SKM-1 (cell line): ENCODE data around the gene GPR27.

Source experiments
- DNase-seq: peaks from one replicate; lab custom pipeline; 2025; ENCODE audit not compliant: unreplicated experiment; lab: John Stamatoyannopoulos, UW

Gene GPR27

DNA sequence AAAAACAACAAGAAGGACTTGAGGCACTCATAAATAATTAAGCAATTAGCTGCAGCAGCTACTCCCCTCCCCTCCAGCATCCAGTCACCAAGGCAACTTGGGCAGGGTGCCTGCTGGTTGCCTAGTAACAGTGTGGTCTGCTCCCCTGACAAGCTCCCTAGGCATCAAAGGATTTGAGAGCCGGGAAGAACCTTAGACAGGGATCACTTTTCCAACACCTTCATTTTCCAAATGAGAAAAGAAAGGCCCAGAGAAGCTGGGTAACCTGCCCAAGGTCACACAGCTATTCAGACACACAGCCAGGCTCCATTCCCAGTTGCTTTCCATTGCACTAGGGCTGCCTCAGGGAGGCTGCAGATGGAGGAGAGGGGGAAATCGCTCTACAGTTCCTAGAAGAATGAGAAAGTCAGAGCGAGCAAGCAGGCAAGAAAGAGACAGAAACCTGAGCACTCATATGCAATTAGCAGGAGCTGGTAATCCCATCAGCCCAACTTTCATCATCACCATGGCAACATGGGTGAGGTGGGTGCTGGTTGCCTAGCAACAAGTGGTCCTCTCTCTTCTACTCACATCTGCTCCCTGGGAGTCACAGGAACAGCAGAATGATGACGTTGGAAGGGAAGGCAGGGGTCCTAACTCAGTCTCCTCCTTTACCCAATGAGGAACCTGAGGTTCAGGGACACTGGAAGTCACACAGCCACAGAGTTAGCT is 24.9 kb upstream of the GPR27 start:
- DNase-seq, result no peak

DNA sequence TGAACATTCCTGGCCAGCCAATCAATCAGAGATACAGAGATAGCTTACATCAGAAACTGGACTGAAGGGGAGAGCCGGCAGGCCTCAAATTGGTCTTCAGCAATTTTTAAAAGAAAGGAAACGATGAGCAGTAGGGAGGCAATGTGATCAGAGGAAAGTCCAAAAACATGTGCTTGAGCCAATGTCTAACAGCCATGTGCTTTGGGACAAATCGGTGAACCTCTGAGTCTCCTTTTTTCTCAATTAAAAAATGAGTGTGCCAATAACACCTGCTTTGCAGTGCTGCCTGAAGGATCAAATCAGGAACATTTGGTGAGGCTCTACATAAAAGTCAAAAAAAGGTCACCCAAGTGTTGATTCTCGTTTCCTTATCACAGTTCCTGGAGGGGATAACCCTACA is 21.0 kb upstream of the GPR27 start:
- DNase-seq, result no peak

DNA sequence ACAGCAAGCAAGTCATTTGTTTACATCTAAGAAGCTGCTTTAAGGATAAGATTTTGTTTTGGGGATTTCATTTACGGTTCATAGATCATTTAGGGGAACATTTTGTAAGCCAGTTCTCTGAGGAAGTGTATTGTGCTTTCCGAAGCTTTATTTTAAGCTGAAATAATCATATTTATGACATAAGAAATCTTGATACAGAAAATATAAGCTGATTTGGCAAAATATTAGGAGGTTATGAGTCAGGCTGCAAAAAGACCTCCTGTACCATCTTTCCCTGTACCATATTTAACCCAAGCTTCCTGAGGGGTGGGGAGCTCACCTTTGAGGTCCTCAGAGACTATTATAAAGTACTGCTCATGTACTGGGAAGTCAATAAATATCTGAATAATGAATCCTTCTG is 20.3 kb upstream of the GPR27 start:
- no peak for DNase-seq

DNA sequence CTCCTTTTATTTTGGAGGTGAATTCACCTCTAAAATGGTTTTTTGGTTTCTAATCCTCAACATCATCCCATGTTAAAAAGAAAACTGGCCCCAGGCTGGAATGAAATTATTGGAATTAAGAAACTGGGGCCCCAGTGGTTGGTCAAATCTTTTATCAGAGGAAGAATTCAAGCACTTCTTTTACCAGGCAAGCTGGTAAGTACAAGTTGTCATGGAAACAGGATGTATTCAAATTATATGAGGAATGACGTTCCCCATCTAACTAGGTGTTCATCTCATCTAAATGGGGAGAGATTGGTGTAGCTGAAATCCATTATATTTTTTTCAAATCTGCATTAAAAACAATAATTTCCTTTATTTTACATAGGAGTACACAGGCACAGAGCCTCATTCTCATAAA is 18.8 kb upstream of the GPR27 start:
- no peak for DNase-seq

DNA sequence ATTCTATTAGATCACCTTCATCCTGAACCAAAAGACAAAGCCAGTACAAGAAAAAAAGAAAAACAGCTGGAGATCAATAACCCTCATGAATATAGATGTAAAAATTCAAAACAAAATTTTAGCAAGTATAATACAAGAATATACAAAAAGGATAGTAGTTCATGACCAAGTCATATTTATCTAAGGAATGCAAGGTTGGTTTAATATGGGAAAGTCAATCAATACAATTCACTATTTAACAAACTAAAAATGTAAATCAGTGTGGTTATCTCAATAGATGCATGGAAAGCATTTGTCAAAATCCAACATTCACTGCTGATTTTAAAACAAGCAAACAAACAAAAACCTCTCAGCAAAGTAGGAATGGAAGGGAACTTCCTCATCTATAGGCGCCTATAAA is 11.0 kb upstream of the GPR27 start:
- no peak for DNase-seq

DNA sequence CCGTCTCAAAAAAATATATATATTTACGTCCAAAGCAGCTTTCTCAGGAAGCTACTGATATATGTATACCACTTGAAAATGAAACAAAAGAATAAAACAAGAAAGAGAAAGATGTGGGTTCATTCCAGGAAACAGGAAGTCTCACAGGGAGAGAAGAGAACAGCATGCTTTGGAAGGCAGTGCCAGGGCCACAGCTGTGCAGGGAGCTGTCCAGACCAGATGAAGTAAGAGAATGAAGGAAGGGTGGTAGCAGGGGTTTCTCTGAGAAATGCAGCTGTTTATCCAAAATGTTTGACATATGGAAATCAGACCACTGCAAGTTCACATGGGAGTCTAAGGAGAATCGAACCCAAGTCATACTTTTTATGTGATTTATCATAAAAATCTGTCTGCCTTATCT is 8.9 kb upstream of the GPR27 start:
- DNase-seq, result no peak

DNA sequence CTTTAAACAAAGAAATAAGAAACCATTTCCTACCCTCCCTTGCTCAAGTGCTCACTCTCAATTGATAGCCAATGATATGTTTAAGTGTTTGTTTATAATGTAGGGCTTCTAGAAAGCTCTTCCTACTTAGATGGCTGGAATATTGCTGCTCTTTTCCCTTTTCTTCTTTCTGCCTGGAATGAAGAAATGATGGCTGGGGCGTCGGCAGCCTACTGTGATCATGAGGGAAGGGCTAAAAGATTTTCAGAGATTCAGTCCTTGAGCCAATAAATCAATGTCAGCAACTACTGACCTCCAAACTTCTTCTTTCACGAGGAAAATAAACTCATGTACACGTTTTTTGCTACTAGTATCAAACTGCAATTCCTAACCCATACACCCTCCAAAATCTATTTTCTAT is 2.1 kb upstream of the GPR27 start:
- DNase-seq, result no peak

DNA sequence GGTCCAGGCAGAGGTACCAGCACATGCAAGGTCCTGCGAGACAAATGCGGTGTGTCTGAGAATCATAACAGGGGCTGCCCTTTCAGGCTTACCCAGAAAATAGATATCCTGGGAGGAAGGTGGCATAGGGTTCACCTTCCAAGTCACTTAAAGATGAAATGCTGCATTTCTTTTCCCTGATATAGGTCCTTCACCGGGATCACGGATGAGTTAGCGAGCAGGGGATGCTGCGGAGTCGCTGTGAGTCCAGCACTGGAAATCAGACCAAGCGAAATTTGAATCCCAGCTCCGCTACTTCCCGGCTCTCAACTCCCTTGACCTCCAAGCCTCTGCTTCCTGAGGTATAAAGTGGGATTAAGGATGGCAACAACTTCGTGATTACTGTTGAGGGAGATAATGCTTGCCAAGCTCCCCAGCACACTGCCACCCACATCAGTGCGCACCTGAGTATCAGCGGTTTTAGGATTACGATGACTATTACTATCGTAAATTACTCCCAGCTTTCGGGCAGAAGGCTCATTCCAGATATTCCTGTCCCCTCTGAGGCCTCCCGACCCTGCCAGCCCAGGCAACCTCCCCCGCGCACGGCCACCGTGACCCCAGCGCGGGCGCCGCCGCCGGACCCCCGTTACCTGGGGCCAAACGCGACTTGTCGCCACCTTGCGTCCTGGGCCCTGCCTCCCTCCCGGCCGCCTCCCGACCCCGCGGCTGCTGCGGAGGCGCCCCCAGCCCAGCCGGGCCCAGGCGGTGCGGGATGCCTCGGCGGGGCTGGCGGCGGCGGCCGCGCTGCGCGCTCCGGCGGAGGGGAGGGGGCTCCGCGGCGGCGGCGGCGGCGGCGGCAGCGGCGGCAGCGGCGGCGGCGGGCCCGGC is 589 bp upstream of the GPR27 start:
- no peak for DNase-seq

DNA sequence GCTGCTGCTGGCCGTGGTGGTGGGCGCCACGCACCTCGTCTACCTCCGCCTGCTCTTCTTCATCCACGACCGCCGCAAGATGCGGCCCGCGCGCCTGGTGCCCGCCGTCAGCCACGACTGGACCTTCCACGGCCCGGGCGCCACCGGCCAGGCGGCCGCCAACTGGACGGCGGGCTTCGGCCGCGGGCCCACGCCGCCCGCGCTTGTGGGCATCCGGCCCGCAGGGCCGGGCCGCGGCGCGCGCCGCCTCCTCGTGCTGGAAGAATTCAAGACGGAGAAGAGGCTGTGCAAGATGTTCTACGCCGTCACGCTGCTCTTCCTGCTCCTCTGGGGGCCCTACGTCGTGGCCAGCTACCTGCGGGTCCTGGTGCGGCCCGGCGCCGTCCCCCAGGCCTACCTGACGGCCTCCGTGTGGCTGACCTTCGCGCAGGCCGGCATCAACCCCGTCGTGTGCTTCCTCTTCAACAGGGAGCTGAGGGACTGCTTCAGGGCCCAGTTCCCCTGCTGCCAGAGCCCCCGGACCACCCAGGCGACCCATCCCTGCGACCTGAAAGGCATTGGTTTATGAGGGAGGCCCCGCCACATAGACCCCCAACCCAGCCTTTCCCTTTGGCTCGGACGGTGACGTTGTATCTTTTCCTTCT is 1.1 kb downstream of the GPR27 start:
- DNase-seq, result no peak

DNA sequence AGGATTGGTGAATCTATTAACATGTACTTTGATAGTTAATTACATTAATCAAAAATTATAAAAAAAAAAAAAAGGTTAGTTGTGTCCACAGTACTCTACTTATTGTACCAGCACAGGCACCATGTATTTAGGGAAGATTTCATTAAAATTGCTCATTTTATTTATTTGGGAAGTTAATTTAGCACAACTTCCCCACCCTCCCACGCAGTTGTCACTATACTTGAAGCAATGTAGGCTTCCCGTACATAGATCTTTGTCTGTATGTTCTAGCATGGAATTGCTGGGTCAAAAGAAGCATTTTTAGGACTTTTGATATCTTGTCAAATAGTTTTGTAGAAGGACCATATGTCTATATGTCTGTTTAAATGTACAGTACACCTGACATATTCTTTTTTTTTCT is 4.4 kb downstream of the GPR27 start:
- no peak for DNase-seq

DNA sequence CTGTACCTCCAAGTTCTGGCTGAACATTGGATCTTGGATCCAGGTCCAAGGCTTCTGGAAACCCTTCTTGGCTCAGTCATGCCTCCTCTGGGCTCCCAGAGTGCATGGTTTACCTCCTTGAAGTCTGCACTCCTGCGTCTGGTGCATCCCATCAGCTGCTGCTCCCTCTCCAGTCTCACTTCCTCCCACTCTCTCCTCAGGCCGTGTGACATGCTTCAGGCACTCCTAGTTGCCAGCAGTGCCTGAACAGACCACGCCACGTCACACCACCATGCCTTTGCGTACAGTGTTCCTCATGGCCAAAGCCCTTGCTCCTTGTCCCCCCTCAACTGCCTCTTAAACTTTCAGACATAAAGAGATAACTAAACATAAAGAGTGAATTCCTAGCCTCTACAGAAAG is 5.7 kb downstream of the GPR27 start:
- no peak for DNase-seq

DNA sequence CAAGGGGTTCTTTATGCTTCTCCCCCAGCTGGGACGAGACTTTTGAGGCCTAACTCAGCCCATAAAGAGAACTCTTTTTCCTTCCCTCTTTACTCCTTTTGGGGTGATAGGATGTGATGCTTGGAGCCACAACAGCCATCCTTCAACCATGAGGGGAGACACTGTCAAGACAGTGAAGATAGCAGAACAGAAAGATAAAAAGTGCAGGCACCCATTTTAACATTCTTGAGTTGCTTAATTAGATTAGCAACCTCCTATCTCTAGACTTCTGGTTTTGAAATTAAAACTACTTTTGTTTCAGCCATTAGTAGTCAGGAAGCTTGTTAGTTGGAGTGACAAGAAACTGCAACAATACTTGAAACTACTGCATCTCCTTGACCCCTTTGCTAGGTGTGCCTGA is 6.5 kb downstream of the GPR27 start:
- DNase-seq, result no peak

DNA sequence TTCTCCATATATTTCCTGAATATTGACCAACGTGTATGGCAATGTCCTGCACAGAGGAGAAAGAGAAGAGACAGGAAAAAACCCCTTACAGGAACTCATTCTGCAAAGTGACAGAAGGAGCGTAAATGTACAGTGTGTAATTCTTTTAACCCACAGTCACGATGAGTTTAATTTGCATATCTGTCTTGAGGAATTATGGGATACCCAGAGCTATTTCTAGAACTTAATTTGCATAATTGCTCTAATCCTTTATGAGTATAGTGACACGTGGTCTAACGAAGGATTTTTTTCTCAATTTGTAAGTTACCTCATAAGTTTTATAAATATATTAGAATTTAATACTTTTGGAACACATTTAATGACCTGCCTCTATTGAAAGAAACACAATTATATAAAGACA is 9.8 kb downstream of the GPR27 start:
- DNase-seq, result no peak

DNA sequence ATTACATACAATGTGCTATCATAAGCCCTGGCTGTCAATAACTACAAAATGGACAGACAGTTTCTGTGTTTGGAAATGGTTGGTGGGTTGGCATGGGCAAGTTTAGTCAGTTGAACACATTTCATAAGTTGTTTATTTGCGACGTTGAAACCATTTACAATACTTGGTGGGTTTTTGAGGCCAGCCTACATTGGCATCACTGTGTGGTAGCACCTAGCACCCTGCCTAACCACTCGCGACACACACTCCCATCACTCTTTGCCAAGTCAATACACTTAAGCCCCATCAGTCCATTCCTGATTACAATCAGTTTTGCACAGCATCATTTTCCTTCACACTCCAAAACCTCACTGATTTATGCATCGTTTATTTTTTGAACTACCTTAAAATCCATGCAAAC is 17.5 kb downstream of the GPR27 start:
- DNase-seq, result no peak

DNA sequence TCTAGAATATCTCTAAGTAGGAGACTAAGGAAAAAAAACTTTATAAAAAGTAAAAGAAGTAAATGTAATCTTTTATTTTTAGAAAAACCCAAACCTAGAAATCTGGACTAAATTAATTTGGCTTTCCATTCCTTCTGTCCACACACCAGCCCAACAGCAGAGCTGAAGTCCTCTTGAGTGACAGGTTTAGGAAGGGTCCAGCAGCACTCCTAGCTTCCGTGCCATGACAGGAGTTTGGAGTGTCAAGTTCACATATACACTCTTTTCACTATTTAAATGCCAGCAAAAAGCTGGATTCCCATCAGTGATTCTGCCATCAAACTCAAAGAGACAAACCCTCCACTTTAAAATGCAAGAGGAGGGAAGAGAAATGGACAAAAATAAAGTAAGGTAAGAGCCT is 18.2 kb downstream of the GPR27 start:
- no peak for DNase-seq

DNA sequence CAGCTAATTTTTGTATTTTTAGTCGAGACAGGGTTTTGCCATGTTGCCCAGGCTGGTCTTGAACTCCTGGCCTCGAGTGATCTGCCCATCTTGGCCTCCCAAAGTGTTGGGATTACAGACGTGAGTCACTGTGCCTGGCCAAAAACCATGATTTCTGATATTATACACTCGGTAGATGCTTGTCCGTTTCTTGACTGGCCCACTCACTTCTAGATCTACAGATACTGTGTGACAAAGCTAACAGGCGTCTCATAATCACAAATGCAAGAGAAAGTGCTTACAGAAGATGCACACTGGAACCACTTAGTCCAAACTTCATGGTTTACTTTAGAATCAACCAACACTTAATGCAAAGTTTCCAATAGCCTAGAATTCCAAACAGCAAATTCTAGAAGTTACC is 22.9 kb downstream of the GPR27 start:
- no peak for DNase-seq

DNA sequence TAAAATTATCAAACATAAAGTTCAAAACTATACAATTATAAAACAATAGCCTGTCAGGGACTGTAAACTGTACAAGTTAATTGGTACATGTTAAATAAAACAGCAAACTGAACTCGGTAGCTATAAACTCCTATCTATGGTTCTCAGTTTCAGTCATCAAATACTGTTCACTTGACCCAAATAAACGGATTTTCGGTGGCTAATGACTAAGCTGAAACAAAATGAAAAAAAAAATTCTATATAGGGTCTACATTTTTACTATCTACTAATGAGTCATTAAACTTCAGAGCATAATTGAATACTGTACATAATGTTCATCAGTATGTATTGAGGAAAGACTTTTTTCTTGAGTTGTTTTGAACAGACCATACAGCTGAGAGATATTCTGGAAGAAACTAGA is 24.7 kb downstream of the GPR27 start:
- DNase-seq, result no peak

DNA sequence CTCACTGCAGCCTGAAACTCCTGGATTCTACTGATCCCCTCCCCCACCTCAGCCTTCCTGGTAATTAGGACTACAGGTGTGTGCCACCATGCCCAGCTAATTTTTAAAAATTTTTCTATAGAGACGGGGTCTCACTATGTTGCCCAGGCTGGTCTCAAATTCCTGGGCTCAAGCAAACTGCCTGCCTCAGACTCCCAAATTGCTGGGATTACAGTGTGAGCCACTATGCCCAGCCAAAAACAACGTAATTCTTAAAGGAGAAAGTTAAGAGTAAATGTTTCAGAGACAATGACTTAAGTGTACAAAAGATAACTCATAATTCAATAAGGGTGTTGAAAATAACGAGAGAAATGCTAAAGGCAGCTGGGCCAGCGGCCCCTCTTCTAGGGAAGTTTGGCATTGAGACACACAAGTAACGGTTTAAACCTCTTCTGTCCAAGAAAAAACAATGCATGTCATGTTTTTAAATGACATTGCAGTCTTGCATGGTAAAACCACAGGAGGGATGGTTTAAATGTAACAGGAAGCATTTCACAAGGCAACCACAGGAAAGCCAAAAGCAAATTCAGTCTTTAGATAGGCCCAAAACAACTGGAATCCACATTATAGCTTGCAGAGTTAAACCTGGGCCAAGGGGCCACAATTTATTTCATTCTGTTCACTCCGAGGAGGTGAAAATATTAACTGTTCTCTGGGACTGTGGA is 26.2 kb downstream of the GPR27 start:
- peak; percentile 85 for DNase-seq

DNA sequence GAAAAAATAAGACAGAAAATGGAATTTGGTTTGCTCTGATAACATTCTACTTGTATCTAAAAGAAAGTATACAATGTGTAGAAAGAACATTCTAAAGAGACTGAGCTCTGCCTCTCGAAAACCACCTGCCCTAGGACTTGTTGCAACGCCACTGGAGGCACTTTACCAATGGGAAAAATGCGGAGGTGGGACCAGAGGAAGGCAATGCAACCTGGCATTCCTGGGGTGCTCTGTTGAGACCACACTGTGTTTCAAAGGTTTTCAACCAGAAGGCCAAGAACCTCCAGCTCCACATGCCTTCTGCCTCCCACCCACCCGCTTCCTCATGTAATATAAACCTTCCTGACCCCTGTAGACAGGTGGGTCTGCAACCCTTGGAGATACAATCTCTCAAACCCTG is 26.8 kb downstream of the GPR27 start:
- no peak for DNase-seq

DNA sequence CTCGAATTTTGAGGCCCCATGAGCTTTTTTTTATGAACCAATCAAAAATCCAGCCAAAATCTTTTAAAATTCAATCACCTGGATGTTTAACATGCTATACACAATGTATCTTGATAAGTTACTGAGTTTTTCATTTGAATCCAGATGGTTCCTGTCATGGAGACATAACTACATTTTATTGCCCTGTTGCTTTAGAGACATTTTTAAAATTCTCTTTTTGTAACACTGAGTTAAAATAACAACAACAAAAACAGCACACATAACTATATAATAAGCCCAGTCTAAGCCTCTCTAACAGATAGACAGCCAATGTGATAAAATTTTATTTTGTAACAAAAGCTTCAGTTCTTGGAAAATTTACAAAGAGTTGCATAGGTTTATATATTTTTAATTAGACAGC is 29.5 kb downstream of the GPR27 start:
- DNase-seq, result no peak

DNA sequence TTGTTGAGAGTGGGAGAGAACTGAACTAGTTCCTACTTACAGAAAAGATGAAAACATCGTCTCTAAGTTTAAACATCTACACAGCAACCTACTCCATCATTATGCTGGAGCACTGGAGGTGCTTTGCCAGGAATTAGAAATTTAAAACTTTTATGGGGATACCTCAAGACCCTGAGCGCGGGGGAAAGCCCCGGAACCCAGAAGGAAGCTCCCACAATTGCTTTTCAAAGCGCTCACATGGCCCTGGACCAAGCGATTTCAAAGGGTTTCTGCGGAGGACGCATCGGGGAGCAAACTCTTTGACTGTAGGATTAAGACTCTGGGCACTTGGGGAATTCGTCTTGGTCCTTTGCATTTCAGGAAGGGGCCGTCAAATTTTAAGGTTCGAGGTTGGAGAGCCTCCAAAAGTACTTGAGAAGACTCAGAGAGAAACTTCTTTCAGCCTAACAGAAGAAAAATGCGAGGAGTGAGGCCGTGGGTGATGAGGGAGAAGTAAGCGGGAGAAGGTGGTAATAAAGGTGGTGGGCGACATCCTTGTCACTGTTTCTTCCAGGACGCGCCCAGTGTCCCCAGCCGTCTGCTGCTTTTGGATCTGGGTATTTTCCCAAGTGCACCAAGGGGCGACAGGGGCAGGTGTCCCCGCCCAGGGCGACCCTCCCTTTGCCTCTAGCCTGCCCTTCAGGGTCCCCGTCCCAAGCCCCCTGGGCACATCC is 30.7 kb downstream of the GPR27 start:
- no peak for DNase-seq
